DMS 273 treated with DMSO at 0.1 percent for 48 hours (cell line): Measurements from ENCODE around the gene CKM.

Experiments used
- DNase-seq: peaks from one replicate; lab custom pipeline; 2025; lab: John Stamatoyannopoulos, UW

CKM gene

GRCh38 chr19:45322744-45323281 is at the start of gene CKM:
CKM (minus strand) TSS chr19:45322875; CDS start chr19:45319713, 3,162 bp downstream.
- DNase-seq = no peak

GRCh38 chr19:45370410-45371204 is 47.9 kb upstream of the CKM start, which contains the start of gene ERCC2:
ERCC2 (minus strand) TSS chr19:45370573; CDS start chr19:45370540, 33 bp downstream.
- peak; percentile 96 for DNase-seq

DNA sequence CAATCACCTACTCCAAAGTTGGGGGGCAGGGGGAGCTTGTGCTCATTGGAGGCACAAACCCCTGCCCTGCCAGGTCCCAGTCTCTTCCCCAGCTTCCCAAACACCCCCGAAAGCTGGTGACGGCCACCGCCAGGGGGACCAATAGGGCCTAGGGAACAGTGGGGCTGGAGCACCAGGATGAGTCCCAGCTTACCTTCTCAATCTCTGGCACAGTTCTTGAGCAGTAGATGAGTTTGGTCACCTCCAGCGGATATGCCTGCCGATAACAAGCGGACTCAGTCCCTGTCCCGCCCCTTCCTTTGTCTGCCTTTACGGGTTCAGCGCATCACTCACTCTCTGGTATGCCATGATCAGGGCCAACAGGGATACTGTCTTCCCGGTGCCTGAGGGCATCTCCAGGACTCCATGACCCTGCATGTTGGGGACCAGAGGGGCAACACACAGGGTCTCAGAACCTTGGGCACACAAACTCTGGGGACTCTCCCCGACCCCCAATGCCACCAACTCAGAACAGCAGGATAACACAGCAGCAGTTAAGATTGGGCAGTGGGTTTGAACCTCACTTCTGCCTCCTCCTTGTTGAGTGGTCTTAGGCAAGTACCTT is 46.2 kb upstream of the CKM start:
- DNase-seq = no peak

DNA sequence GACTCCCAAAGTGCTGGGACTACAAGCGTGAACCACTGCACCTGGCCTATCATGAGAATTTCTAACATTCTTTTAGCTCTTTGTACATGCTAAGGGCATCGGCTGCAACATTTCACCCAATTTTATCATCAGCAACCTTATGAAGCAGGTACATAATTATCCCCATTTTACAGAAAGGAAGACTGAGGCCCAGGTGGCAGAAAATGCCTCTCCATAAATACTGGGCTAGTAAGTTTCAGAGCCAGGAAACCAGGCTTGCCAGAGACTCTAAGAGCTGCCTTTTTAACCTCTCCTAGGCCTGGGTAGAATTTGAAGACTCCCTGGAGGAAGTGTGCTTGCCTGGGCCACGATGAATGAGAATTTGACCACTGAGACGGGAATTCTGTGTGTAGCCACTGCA is 45.5 kb upstream of the CKM start:
- no peak for DNase-seq

DNA sequence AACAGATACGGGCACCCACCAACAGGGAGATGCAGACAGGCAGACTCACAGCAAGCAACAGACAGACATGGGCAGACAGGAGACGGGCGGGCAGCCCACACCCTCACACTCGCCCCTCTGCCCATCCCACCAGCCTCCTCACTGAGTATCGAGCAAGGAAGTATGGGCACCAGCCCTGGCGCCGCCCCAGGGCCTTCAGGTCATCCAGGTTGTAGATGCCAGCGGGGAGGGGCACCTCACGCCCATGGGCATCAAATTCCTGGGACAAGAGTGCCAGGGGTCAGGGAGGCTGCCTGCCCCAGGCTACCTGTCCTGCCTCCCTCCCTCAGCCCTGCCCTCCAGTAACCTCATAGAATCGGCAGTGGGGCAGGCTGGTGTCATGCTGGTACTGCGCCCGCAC is 42.0 kb upstream of the CKM start:
- DNase-seq = no peak

DNA sequence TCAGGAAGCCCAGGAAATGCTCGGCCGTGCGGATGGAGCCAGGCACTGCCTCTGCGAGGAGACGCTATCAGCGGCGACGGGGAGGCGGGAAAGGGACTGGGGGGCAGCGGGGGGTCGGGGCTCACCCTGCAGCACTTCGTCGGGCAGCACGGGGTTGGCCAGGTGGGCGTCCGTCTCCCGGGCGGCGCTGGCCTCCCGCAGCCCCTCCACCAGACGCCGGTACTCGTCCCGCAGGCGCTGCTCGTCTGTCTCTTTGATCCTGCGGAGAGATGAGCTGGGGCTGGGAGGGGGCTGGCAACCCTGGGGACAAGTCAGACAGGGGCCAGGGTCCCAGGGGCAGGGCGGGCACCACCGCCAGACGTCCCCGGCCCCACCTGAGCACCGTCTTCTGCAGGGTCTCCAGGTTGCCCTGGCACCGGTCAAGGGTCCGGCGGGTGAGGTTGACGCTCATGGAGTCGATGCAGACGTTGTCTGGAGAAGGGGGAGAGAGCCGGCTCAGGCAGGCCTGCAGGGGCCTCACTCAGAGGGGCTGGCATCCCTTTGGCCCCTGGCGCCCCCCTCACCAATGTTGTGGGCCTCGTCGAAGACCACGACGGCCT is 41.3 kb upstream of the CKM start:
- no peak for DNase-seq

GRCh38 chr19:45362291-45362690 is 39.6 kb upstream of the CKM start:
- no peak for DNase-seq

- DNase-seq = no peak
These were observed 38.9 kb upstream of the CKM start for GRCh38 chr19:45361608-45362007.

DNA sequence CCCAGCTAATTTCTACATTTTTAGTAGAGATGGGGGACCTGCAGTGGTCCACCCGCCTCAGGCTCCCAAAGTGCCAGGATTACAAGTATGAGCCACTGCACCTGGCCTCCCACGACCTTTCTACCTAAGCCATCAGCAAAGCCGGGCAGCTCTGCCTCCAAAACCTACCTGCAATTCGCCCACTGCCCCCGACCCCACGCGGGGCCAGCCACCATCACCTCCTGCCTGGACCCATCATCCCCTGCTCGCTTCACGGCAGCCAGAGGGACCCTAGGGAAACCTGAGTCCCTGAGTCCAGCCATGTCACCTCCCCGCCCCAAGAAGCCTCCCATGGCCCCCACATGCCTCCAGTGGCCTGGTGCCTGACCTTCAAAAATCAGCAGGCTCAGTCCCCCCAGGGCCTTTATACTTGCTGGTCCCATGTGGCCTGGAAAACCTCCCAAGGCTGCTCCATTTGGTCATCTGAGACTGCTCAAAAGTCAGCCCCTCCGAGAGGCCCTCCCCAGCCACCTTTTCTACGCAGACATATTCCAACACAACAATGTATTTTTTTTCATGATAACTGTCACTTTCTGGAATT is 35.6 kb upstream of the CKM start:
- DNase-seq = no peak

- no peak for DNase-seq
These were observed 34.7 kb upstream of the CKM start for GRCh38 chr19:45357445-45357783.

DNA sequence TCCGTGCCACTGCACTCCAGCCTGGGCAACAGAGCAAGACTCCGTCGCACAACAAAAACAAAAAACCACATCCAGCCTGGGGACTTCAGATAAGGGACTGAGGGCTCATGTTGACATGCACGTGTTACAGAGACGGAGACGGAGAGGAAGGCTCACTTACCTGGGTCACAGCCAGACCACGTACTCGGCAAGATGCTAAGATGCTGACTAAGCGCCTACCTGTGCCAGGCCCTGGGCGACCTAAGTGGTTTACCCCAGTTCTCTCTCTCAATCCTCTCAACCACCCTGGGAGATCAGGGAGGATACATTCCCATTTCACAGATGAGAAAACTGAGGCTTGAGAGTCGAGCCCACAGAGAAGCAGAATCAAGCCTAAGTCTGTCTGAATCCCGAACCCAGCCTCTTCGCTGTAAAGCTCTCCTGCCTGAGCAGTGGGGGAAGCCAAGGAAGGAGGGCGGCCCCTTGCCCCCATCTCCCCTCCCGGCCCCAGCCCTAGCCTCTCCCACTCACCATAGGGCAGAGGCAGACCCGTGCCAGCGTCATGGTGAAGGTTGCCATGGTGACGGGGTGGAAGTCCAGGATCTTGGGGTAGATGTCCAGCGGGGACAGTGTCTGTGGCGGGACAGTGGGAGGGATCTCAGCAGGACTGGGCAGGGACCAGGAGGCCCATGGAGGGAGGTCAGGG is 34.2 kb upstream of the CKM start:
- DNase-seq = no peak

DNA sequence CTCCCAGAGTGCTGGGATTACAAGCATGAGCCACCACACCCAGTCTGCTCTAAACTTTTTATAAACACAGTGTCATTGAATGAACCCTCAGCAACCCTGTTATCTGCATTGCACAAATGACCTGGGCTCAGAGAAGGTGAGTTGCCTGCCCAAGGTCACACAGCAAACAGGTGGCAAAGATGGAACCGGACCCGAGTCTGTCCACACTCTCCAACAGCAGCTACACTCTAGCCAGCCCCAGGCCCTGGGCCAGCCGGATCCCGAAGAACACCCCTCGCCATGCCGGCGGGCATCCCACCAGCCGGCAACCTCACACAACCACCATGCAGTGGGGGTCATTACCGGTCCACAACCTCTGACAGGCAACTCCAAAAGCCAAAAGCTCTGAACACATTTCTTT is 33.2 kb upstream of the CKM start:
- DNase-seq = no peak

- no peak for DNase-seq
These were observed 32.7 kb upstream of the CKM start for GRCh38 chr19:45355402-45355801.

GRCh38 chr19:45354241-45354842 is 31.7 kb upstream of the CKM start:
- no peak for DNase-seq

DNA sequence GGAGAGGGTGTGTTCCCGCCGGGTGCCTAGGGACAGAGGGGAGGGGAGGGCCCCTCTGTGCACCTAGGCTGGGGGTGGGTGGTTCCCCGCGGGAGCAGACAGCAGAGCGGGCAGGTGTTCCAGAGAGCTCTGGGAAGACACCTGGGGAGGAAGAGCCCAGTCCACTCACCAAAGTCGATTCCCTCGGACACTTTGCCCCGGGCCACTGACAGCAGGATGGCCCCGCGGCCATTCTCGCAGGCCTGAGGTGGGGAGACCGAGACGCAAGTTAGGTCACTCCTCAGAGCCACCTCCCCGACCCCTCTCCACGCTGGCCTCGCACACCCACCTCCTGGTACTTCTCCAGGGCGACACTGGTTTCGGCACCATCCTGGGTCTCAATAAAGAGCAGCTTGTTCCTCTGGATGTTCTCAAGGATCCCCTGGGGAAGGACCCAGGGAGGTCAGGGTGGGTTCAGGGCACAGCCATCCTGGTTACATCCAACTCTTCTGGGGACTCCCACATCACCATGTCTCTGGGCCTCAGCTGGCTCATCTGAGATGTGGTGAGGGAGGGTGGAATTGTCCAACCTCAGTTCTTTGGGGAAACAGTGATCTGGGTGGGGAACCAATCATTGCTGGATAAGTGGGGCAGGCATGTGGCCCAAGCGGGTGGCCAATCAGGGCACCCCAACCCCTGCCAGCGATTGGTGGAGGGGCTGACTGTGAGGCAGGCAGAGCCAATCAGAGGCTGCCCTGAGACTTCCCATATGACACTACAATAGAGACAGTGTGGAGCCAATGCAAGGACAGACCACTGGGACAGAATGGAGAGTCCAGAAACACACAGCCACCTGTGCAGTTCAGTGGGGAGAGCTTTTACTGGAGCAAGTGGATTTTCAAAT is 30.5 kb upstream of the CKM start:
- DNase-seq = no peak

- DNase-seq = no peak
These were observed 29.8 kb upstream of the CKM start for GRCh38 chr19:45352471-45352870.

GRCh38 chr19:45352062-45352461 is 29.4 kb upstream of the CKM start:
- no peak for DNase-seq

- DNase-seq = no peak
These were observed 28.8 kb upstream of the CKM start for GRCh38 chr19:45351401-45351952.

DNA sequence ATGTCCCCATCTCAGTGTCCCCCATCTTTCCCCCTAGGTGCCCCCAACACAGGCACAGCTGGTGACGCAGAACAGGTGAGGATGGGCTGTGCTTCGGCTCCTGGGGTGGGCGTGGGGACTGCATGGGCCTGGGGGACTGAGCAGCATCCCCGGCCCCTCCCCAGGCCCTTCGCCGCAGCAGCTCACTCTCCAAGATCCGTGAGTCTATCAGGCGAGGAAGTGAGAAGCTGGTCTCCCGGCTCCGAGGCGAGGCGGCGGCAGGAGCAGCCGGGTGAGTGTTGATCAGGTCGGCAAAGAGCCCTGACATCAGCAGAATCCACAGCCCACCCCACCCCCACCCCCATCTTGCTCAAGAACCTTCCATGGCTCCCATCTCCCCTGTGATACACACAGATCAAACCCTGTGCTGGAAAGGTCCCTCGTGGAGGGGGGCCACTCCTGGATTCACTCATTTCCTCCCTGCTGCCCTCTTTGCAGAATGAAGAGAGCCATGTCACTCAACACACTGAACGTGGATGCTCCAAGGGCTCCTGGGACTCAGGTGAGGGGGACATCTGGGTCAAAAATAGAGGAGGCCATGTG is 27.9 kb upstream of the CKM start:
- no peak for DNase-seq

GRCh38 chr19:45349430-45349941 is 26.8 kb upstream of the CKM start:
- no peak for DNase-seq
